Left hindlimb (tissue), 1 donor: ENCODE data around the gene WDPCP.
"Not testable (repeated sequence)": the region's sequence is repeated elsewhere in the genome, so short reads cannot be mapped to it uniquely, and the experiment has no call there.

Experiments
- DNase-seq: peaks from one replicate; pipeline ENCODE4 v3.0.0-alpha.2; 2018

The WDPCP gene

GRCh38 chr2:63539416-63540162 lies 48.7 kb downstream of the WDPCP start:
- no peak for DNase-seq

GRCh38 chr2:63538390-63538789 lies 49.9 kb downstream of the WDPCP start:
- DNase-seq, result no peak

- no peak for DNase-seq
Measured at GRCh38 chr2:63537306-63537705, 51.0 kb downstream of the WDPCP start.

GRCh38 chr2:63530704-63531279 lies 57.5 kb downstream of the WDPCP start:
- no peak for DNase-seq

GRCh38 chr2:63525905-63526304 lies 62.4 kb downstream of the WDPCP start:
- no peak for DNase-seq

- no peak for DNase-seq
Measured at GRCh38 chr2:63522950-63523349, 65.3 kb downstream of the WDPCP start.

GRCh38 chr2:63520793-63521192 lies 67.5 kb downstream of the WDPCP start:
- no peak for DNase-seq

- no peak for DNase-seq
Measured at GRCh38 chr2:63514781-63515180, 73.5 kb downstream of the WDPCP start.

- no peak for DNase-seq
Measured at GRCh38 chr2:63514237-63514716, 74.0 kb downstream of the WDPCP start.

GRCh38 chr2:63506320-63506719 lies 82.0 kb downstream of the WDPCP start:
- DNase-seq, result no peak

GRCh38 chr2:63503818-63504217 lies 84.5 kb downstream of the WDPCP start:
- DNase-seq, result no peak

GRCh38 chr2:63500398-63500797 lies 87.9 kb downstream of the WDPCP start:
- DNase-seq, result no peak

- no peak for DNase-seq
Measured at GRCh38 chr2:63497576-63497975, 90.7 kb downstream of the WDPCP start.

GRCh38 chr2:63494968-63495367 lies 93.3 kb downstream of the WDPCP start:
- no peak for DNase-seq

- DNase-seq, result no peak
Measured at GRCh38 chr2:63494100-63494499, 94.2 kb downstream of the WDPCP start.

GRCh38 chr2:63488118-63488713 lies 100.1 kb downstream of the WDPCP start:
- no peak for DNase-seq

- no peak for DNase-seq
Measured at GRCh38 chr2:63486861-63487290, 101.4 kb downstream of the WDPCP start.

GRCh38 chr2:63484901-63485300 lies 103.4 kb downstream of the WDPCP start:
- no peak for DNase-seq

- no peak for DNase-seq
Measured at GRCh38 chr2:63484481-63484880, 103.8 kb downstream of the WDPCP start.

- DNase-seq, result no peak
Measured at GRCh38 chr2:63477686-63478085, 110.6 kb downstream of the WDPCP start.

- DNase-seq, result not testable (repeated sequence)
Measured at GRCh38 chr2:63469313-63469712, 119.0 kb downstream of the WDPCP start.

- DNase-seq, result no peak
Measured at GRCh38 chr2:63465633-63466032, 122.6 kb downstream of the WDPCP start.

- DNase-seq, result no peak
Measured at GRCh38 chr2:63463142-63463541, 125.1 kb downstream of the WDPCP start.

- no peak for DNase-seq
Measured at GRCh38 chr2:63446658-63447057, 141.6 kb downstream of the WDPCP start.
